Esophagus squamous epithelium (tissue), 5 donors: ENCODE measurements around the gene MGAM2. TPM values are rescaled to one million over a fixed set of nuclear protein-coding genes. Genes with fewer than 3 reads are reported as not detected.

ENCODE experiments used
- DNase-seq: peaks from one replicate; lab custom pipeline; 2025; lab: John Stamatoyannopoulos, UW
- H3K27ac ChIP-seq, 4 donors: fragments of 200-600 bp; sonication (generic); one replicate each; pipeline ENCODE4 v1.5.1; 2016 to 2019; ENCODE audit warnings: mild to moderate bottlenecking in 1 of 4
- H3K27me3 ChIP-seq, 4 donors: fragments of 200-600 bp; sonication (generic); 1 replicate in 3 of 4; 2 replicates in 1 of 4; pipeline versions ENCODE4 v1.5.1 to v1.6.0; 2017 to 2021; ENCODE audit warnings: antibody characterized with exemption in 1 of 4
- H3K36me3 ChIP-seq, 3 donors: fragments of 200-600 bp; sonication (generic); one replicate each; pipeline ENCODE4 v1.5.1; 2016 to 2019
- H3K4me1 ChIP-seq, 3 donors: fragments of 200-600 bp; sonication (generic); one replicate each; pipeline ENCODE4 v1.5.1; 2017 to 2019
- H3K4me3 ChIP-seq, 4 donors: fragments of 200-600 bp; sonication (generic); 1 replicate in 3 of 4; 2 replicates in 1 of 4; pipeline ENCODE4 v1.5.1; 2016 to 2019; ENCODE audit warnings: mild to moderate bottlenecking in 2 of 4, moderate library complexity in 1 of 4
- H3K9me3 ChIP-seq, 3 donors: fragments of 200-600 bp; sonication (generic); one replicate each; pipeline ENCODE4 v1.5.1; 2016 to 2019
- CTCF ChIP-seq, 6 experiments: fragments of 450-650 bp in 4 of 6; fragments of 200-600 bp in 2 of 6; sonication (generic) in 2 of 6; IDR thresholded peaks; one replicate each; pipeline ENCODE4 v1.5.1; 2016 to 2019; ENCODE audit warnings: antibody characterized with exemption in 6 of 6, mild to moderate bottlenecking in 4 of 6, moderate library complexity in 4 of 6
- POLR2A ChIP-seq, 4 donors: fragments of 450-650 bp; IDR thresholded peaks; one replicate each; pipeline ENCODE4 v1.6.1; 2017; ENCODE audit warnings: antibody characterized with exemption in 4 of 4, mild to moderate bottlenecking in 4 of 4, moderate library complexity in 3 of 4
- WGBS, 2 donors: methylation state at CpG; one replicate each; pipeline ENCODE4 v1.1.5; 2018; 5-methylcytosine and 5-hydroxymethylcytosine counted together
- intact Hi-C: fragments of 100-400 bp; cut with DNase I; formaldehyde crosslinking; loops from one replicate; pipeline ENCODE4 v1.15.0; 2022
- total RNA-seq, 4 donors: library from RNA; depleted of rRNA; stranded (reverse); fragments of >200 nt; gene quantifications; one replicate each; pipeline ENCODE4 v1.1.0, GENCODE V29; 2016
- donor health status: DM: yes; HTN: yes; CAD: no.

MGAM2 gene
- total RNA-seq, 4 donors from 2014 or later, result 0.04 TPM; not detected in 3

- no peak for TF ChIP-seq POLR2A (IDR thresholded peaks at IDR 0.05)
- peak in 2 of 6 experiments; percentile 9 to 22 for TF ChIP-seq CTCF (IDR thresholded peaks at IDR 0.05)
- no peaks in the 10 kb centered on the region for H3K36me3 ChIP-seq
- H3K4me1 ChIP-seq, result no peaks in the 10 kb centered on the region
- no peak for DNase-seq
- H3K27ac ChIP-seq, result no peak overlapping the region
- H3K4me3 ChIP-seq, result no peak overlapping the region
- H3K9me3 ChIP-seq, result no peaks in the 10 kb centered on the region
- no peaks in the 10 kb centered on the region for H3K27me3 ChIP-seq
- intact Hi-C loops, result loop anchor here (10.0 kb wide), 1 partner anchor 214 kb away; the partner anchor contains the start of gene TAS2R38
Measured at GRCh38 chr7:142188846-142189245, 77.3 kb downstream of the MGAM2 start.

GRCh38 chr7:142194201-142194600 is 82.7 kb downstream of the MGAM2 start:
- no peak overlapping the region for H3K4me3 ChIP-seq
- H3K4me1 ChIP-seq, result no peaks in the 10 kb centered on the region
- H3K27ac ChIP-seq, result no peak overlapping the region
- H3K36me3 ChIP-seq, result no peaks in the 10 kb centered on the region
- H3K9me3 ChIP-seq, result no peaks in the 10 kb centered on the region
- no peaks in the 10 kb centered on the region for H3K27me3 ChIP-seq
- intact Hi-C loops, result no loop called here
- 78 to 80% methylated on average over 4 of the region's 4 CpGs for WGBS, 2 donors
- no peak for TF ChIP-seq POLR2A (IDR thresholded peaks at IDR 0.05)
- TF ChIP-seq CTCF (IDR thresholded peaks at IDR 0.05), result no peak
- no peak for DNase-seq

- Histone ChIP-seq H3K27me3 (no peaks in the 10 kb centered on the region), H3K4me3 (no peak overlapping the region), H3K36me3 (no peaks in the 10 kb centered on the region), H3K27ac (no peak overlapping the region), H3K4me1 (no peaks in the 10 kb centered on the region), H3K9me3 (no peaks in the 10 kb centered on the region)
- 61 to 70% methylated on average over 4 to 8 of the region's 9 CpGs for WGBS, 2 donors
- no peak for DNase-seq
- intact Hi-C loops, result no loop called here
- TF ChIP-seq CTCF (IDR thresholded peaks at IDR 0.05) (no peak), POLR2A (IDR thresholded peaks at IDR 0.05) (no peak)
Measured at GRCh38 chr7:142196066-142196840, 84.7 kb downstream of the MGAM2 start.

GRCh38 chr7:142200206-142200605 is 88.7 kb downstream of the MGAM2 start:
- WGBS, 2 donors, result 70 to 83% methylated on average over 1 of the region's 1 CpG

More at GRCh38 chr7:142200206-142200605, 88.7 kb downstream of the MGAM2 start:
- intact Hi-C loops, result no loop called here
- Histone ChIP-seq H3K36me3 (no peaks in the 10 kb centered on the region), H3K4me1 (no peaks in the 10 kb centered on the region), H3K27ac (no peak overlapping the region), H3K27me3 (no peaks in the 10 kb centered on the region), H3K4me3 (no peak overlapping the region), H3K9me3 (no peaks in the 10 kb centered on the region)
- TF ChIP-seq POLR2A (IDR thresholded peaks at IDR 0.05) (no peak), CTCF (IDR thresholded peaks at IDR 0.05) (no peak)
- no peak for DNase-seq
